ENCODE data around the gene RABAC1.

DNA sequence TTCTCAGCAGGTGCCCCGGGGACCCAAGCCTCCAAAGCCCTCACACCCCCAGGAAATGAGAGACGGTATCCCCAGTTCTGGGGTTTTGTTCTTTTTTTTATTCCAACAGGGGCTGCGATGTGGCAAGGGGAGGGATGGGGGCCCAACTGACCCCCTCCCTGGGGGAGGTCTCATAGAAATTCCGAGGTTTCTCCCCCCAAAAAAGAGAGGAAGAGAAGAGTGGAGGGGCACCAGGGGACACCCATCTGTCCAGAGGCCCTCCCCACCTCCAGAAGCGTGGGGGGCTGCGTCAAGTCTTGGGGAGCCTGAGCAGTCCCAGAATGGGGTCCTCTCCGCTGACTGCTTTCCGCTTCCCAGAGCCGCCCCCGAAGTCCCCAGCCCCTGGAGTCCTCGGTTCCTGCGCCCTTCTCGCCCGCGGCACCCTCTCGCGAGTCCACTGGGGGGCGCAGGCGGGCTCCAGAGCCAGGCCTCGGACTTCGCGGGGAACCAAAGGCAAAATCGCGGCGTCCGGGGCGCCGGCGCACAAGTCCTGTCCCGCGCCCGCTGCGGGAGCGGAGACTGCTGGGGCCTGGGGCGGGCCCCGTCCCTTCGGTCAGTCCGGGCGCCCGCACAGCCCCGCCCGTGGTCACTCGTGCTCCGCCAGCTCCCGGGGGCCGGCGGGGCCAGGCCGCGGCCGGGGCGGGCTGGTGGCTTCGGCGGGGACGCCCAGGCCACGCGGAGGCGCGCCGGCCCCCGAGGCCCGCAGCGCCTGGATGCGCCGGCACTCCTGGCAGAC is 39.3 kb upstream of the RABAC1 start:
- TF ChIP-seq, protein P1, sequence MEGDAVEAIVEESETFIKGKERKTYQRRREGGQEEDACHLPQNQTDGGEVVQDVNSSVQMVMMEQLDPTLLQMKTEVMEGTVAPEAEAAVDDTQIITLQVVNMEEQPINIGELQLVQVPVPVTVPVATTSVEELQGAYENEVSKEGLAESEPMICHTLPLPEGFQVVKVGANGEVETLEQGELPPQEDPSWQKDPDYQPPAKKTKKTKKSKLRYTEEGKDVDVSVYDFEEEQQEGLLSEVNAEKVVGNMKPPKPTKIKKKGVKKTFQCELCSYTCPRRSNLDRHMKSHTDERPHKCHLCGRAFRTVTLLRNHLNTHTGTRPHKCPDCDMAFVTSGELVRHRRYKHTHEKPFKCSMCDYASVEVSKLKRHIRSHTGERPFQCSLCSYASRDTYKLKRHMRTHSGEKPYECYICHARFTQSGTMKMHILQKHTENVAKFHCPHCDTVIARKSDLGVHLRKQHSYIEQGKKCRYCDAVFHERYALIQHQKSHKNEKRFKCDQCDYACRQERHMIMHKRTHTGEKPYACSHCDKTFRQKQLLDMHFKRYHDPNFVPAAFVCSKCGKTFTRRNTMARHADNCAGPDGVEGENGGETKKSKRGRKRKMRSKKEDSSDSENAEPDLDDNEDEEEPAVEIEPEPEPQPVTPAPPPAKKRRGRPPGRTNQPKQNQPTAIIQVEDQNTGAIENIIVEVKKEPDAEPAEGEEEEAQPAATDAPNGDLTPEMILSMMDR (conservative IDR thresholded peaks at IDR 0.05; ENCODE audit: low read depth, low read length), result peak; percentile 86
- no peak for TF ChIP-seq EZH2 (IDR thresholded peaks at IDR 0.05; ENCODE audit: borderline replicate concordance, low read depth, low read length, poor library complexity, severe bottlenecking)
